HG03558 (cell line): ENCODE results near the gene MRPS35.

ENCODE experiments used
- ATAC-seq: cut with Tn5 transposase; IDR thresholded peaks from one replicate; pipeline ENCODE4 v1.9.1; 2021; ENCODE audit warnings: moderate number of reproducible peaks; ENCODE audit not compliant: unreplicated experiment; ENCODE audit errors: extremely low read depth

MRPS35 gene

GRCh38 chr12:27802936-27803335 is 92.3 kb downstream of the MRPS35 start:
- ATAC-seq, result no peak

GRCh38 chr12:27805238-27805637 is 94.6 kb downstream of the MRPS35 start:
- ATAC-seq, result no peak
